Loucy (cell line): ENCODE results near the gene RSPO4.

Experiments
- H2AFZ ChIP-seq: fragments of 200-600 bp; sonication (generic); 2 replicates; pipeline ENCODE4 v1.6.0; 2016; ENCODE audit warnings: antibody characterized with exemption, mild to moderate bottlenecking, low read length, moderate library complexity
- H3F3A ChIP-seq: fragments of 200-600 bp; 2 replicates; pipeline ENCODE4 v1.6.0; 2016; ENCODE audit warnings: antibody characterized with exemption, low read depth, mild to moderate bottlenecking
- H3K27me3 ChIP-seq: fragments of 200-600 bp; sonication (generic); 2 replicates; pipeline ENCODE4 v1.6.1; 2014; ENCODE audit warnings: low read length, mild to moderate bottlenecking; ENCODE audit not compliant: insufficient read depth, poor library complexity, severe bottlenecking
- H3K36me3 ChIP-seq: fragments of 200-600 bp; sonication (generic); 2 replicates; pipeline ENCODE4 v1.6.1; 2016; ENCODE audit warnings: low read length; ENCODE audit not compliant: insufficient read depth
- H3K4me1 ChIP-seq: fragments of 200-600 bp; sonication (generic); 2 replicates; pipeline ENCODE4 v1.5.1; 2014; ENCODE audit warnings: low read length, mild to moderate bottlenecking; ENCODE audit not compliant: insufficient read depth, poor library complexity, severe bottlenecking
- H3K4me2 ChIP-seq: fragments of 200-600 bp; sonication (generic); 2 replicates; pipeline ENCODE4 v1.6.0; 2014; ENCODE audit warnings: antibody characterized with exemption, low read length, low read depth, mild to moderate bottlenecking; ENCODE audit not compliant: poor library complexity, severe bottlenecking
- H3K4me3 ChIP-seq: fragments of 200-600 bp; sonication (generic); 2 replicates; pipeline ENCODE4 v1.5.1; 2014; ENCODE audit warnings: low read length, mild to moderate bottlenecking, mixed read lengths; ENCODE audit not compliant: poor library complexity, severe bottlenecking
- H3K79me2 ChIP-seq: fragments of 200-600 bp; sonication (generic); 2 replicates; pipeline ENCODE4 v1.6.1; 2014; ENCODE audit warnings: low read length; ENCODE audit not compliant: insufficient read depth
- H3K9ac ChIP-seq: fragments of 200-600 bp; sonication (generic); 2 replicates; pipeline ENCODE4 v1.6.0; 2014; ENCODE audit warnings: mild to moderate bottlenecking, low read depth, low read length, moderate library complexity; ENCODE audit not compliant: poor library complexity, severe bottlenecking
- H3K9me2 ChIP-seq: fragments of 200-600 bp; sonication (generic); replicated peaks from 2 replicates; pipeline ENCODE4 v1.6.1; 2016; ENCODE audit warnings: low read depth, low read length, mixed read lengths
- H3K9me3 ChIP-seq: fragments of 200-600 bp; sonication (generic); 2 replicates; pipeline ENCODE4 v1.6.1; 2014; ENCODE audit warnings: mild to moderate bottlenecking, antibody characterized with exemption, low read length, low read depth; ENCODE audit not compliant: insufficient read depth
- H4K20me1 ChIP-seq: fragments of 200-600 bp; sonication (generic); 2 replicates; pipeline ENCODE4 v1.6.0; 2014; ENCODE audit warnings: antibody characterized with exemption, low read length, mild to moderate bottlenecking; ENCODE audit not compliant: insufficient read depth, poor library complexity, severe bottlenecking
- CTCF ChIP-seq: fragments of 200-600 bp; sonication (generic); conservative IDR thresholded peaks from 2 replicates; pipeline ENCODE4 v1.5.1; 2014; ENCODE audit warnings: mild to moderate bottlenecking, antibody characterized with exemption, low read length
- EZH2phosphoT487 ChIP-seq: fragments of 200-600 bp; IDR thresholded peaks from 2 replicates; pipeline ENCODE4 v1.6.1; 2018; ENCODE audit warnings: antibody characterized with exemption, mild to moderate bottlenecking, moderate library complexity, borderline replicate concordance

The RSPO4 gene

GRCh38 chr20:914727-915498, 87.2 kb downstream of the RSPO4 start:
- no peaks in the 10 kb centered on the region for H3F3A ChIP-seq
- no peaks in the 10 kb centered on the region for H3K79me2 ChIP-seq
- H3K9me2 ChIP-seq, result no peaks in the 10 kb centered on the region
- H3K9ac ChIP-seq, result no peak overlapping the region
- H3K36me3 ChIP-seq, result no peaks in the 10 kb centered on the region
- no peaks in the 10 kb centered on the region for H3K4me1 ChIP-seq
- no peak overlapping the region for H2AFZ ChIP-seq
- TF ChIP-seq CTCF (no peak), EZH2phosphoT487 (no peak)
- no peak overlapping the region for H3K4me2 ChIP-seq
- H3K27me3 ChIP-seq, result no peaks in the 10 kb centered on the region
- H3K9me3 ChIP-seq, result no peaks in the 10 kb centered on the region
- no peak overlapping the region for H3K4me3 ChIP-seq
- H4K20me1 ChIP-seq, result no peaks in the 10 kb centered on the region

- Histone ChIP-seq H3K36me3 (no peaks in the 10 kb centered on the region), H3K9me2 (no peaks in the 10 kb centered on the region), H3K27me3 (no peaks in the 10 kb centered on the region), H3K9me3 (no peaks in the 10 kb centered on the region), H3K4me2 (no peak overlapping the region), H3K4me1 (no peaks in the 10 kb centered on the region), H3K79me2 (no peaks in the 10 kb centered on the region), H4K20me1 (no peaks in the 10 kb centered on the region), H3F3A (no peaks in the 10 kb centered on the region), H3K4me3 (no peak overlapping the region), H2AFZ (no peak overlapping the region), H3K9ac (no peak overlapping the region)
- no peak for TF ChIP-seq EZH2phosphoT487
- TF ChIP-seq CTCF, result no peak
Observed at GRCh38 chr20:913306-913849, 88.7 kb downstream of the RSPO4 start.

- Histone ChIP-seq H3K27me3 (no peaks in the 10 kb centered on the region), H3K9me2 (no peaks in the 10 kb centered on the region), H3K79me2 (no peaks in the 10 kb centered on the region), H3K4me3 (no peak overlapping the region), H2AFZ (no peak overlapping the region), H3K4me1 (no peaks in the 10 kb centered on the region), H3F3A (no peaks in the 10 kb centered on the region), H3K4me2 (no peak overlapping the region), H3K9me3 (no peaks in the 10 kb centered on the region), H4K20me1 (no peaks in the 10 kb centered on the region), H3K36me3 (no peaks in the 10 kb centered on the region), H3K9ac (no peak overlapping the region)
- peak; percentile 27 for TF ChIP-seq CTCF
- TF ChIP-seq EZH2phosphoT487, result no peak
Observed at GRCh38 chr20:911882-912600, 90.1 kb downstream of the RSPO4 start.
